NCI-H128 (cell line): ENCODE measurements around the gene PNN.
"Not testable (repeated sequence)": the region's sequence is repeated elsewhere in the genome, so short reads cannot be mapped to it uniquely, and the experiment has no call there.

Experiments
- DNase-seq: peaks from one replicate; lab custom pipeline; 2025; ENCODE audit not compliant: unreplicated experiment; lab: John Stamatoyannopoulos, UW

PNN gene

GRCh38 chr14:39228509-39229221, 53.6 kb downstream of the PNN start:
- DNase-seq: no peak

GRCh38 chr14:39229222-39229543, 54.1 kb downstream of the PNN start:
- no peak for DNase-seq

- DNase-seq: no peak
These were observed 54.6 kb downstream of the PNN start for GRCh38 chr14:39229601-39230110.

- no peak for DNase-seq
These were observed 55.5 kb downstream of the PNN start for GRCh38 chr14:39230416-39231035.

GRCh38 chr14:39231751-39232553, 56.9 kb downstream of the PNN start:
- DNase-seq: not testable (repeated sequence)
